Measurements from ENCODE around the gene PROX1.

Gene PROX1

GRCh38 chr1:213997772-213998107, 10.0 kb downstream of the PROX1 start:
- TF ChIP-seq SPI1 (IDR thresholded peaks at IDR 0.05; ENCODE audit: borderline replicate concordance, low read depth) (no peak), REST (IDR thresholded peaks at IDR 0.05; ENCODE audit: insufficient replicate concordance, low read depth) (no peak)
- no peak for DNase-seq (ENCODE audit: low read depth in 1 of 2, low spot score in 1 of 2)
- Histone ChIP-seq H3K27me3 (ENCODE audit: insufficient read depth, poor library complexity, severe bottlenecking) (peaks cover 4% of the 10 kb centered on the region), H3K27ac (replicated peaks) (no peak overlapping the region), H3K4me3 (replicated peaks; ENCODE audit: insufficient read depth, low read length) (no peak overlapping the region)

GRCh38 chr1:213998785-213999184, 11.0 kb downstream of the PROX1 start:
- peaks cover 6% of the 10 kb centered on the region for H3K27me3 ChIP-seq (ENCODE audit: insufficient read depth, poor library complexity, severe bottlenecking)
- DNase-seq (ENCODE audit: low read depth in 1 of 2, low spot score in 1 of 2) = no peak
- no peak overlapping the region for H3K4me3 ChIP-seq (replicated peaks; ENCODE audit: insufficient read depth, low read length)
- no peak for TF ChIP-seq SPI1 (IDR thresholded peaks at IDR 0.05; ENCODE audit: borderline replicate concordance, low read depth)
- TF ChIP-seq POLR2AphosphoS5 (IDR thresholded peaks at IDR 0.05; ENCODE audit: low read depth) = no peak
- TF ChIP-seq GABPA (IDR thresholded peaks at IDR 0.05; ENCODE audit: low read depth) = no peak
- no peak for TF ChIP-seq CTCF (IDR thresholded peaks at IDR 0.05; ENCODE audit: insufficient read depth, low read length)
- no peak for TF ChIP-seq REST (IDR thresholded peaks at IDR 0.05; ENCODE audit: insufficient replicate concordance, low read depth)
- no peak overlapping the region for H3K27ac ChIP-seq (replicated peaks)

GRCh38 chr1:213999732-214000131, 12.0 kb downstream of the PROX1 start:
- Histone ChIP-seq H3K27me3 (ENCODE audit: insufficient read depth, poor library complexity, severe bottlenecking) (peaks cover 6% of the 10 kb centered on the region), H3K4me3 (replicated peaks; ENCODE audit: insufficient read depth, low read length) (no peak overlapping the region), H3K27ac (replicated peaks) (no peak overlapping the region)
- DNase-seq (ENCODE audit: low read depth in 1 of 2, low spot score in 1 of 2) = no peak
- TF ChIP-seq SPI1 (IDR thresholded peaks at IDR 0.05; ENCODE audit: borderline replicate concordance, low read depth) (no peak), GABPA (IDR thresholded peaks at IDR 0.05; ENCODE audit: low read depth) (no peak), REST (IDR thresholded peaks at IDR 0.05; ENCODE audit: insufficient replicate concordance, low read depth) (no peak), POLR2AphosphoS5 (IDR thresholded peaks at IDR 0.05; ENCODE audit: low read depth) (no peak), CTCF (IDR thresholded peaks at IDR 0.05; ENCODE audit: insufficient read depth, low read length) (no peak)

- Histone ChIP-seq H3K4me3 (replicated peaks; ENCODE audit: insufficient read depth, low read length) (no peak overlapping the region), H3K27me3 (ENCODE audit: insufficient read depth, poor library complexity, severe bottlenecking) (peaks cover 6% of the 10 kb centered on the region), H3K27ac (replicated peaks) (no peak overlapping the region)
- TF ChIP-seq REST (IDR thresholded peaks at IDR 0.05; ENCODE audit: insufficient replicate concordance, low read depth) (no peak), GABPA (IDR thresholded peaks at IDR 0.05; ENCODE audit: low read depth) (no peak), POLR2AphosphoS5 (IDR thresholded peaks at IDR 0.05; ENCODE audit: low read depth) (no peak), SPI1 (IDR thresholded peaks at IDR 0.05; ENCODE audit: borderline replicate concordance, low read depth) (no peak), CTCF (IDR thresholded peaks at IDR 0.05; ENCODE audit: insufficient read depth, low read length) (no peak)
- no peak for DNase-seq (ENCODE audit: low read depth in 1 of 2, low spot score in 1 of 2)
These were observed 14.3 kb downstream of the PROX1 start for GRCh38 chr1:214002060-214002459.
